ENCODE data around the gene ENTPD6.
"Not testable (repeated sequence)": the region's sequence is repeated elsewhere in the genome, so short reads cannot be mapped to it uniquely, and the experiment has no call there.

DNA sequence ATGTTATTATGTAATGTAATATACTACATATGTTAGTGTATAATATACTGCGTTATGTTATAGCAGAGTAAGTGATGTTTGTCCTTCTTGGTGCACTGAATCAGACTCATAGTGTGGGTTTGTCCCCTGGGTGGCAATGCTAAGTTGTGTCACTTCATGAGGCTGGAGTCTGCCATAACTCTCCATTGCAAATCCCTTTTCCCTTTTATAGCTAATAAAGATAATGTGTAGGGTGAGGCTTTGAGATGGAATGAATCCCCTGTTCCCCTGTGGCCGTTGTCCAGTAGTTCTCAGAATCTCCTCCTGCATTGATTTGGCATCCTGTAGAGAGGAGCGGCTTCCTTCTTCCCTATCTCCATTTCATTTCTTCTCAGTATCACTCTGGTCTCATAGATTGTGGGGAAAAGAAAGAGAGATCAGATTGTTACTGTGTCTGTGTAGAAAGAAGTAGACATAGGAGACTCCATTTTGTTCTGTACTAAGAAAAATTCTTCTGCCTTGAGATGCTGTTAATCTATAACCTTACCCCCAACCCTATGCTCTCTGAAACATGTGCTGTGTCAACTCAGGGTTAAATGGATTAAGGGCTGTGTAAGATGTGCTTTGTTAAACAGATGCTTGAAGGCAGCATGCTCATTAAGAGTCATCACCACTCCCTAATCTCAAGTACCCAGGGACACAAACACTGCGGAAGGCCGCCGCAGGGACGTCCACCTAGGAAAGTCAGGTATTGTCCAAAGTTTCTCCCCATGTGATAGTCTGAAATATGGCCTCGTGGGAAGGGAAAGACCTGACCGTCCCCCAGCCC is 45.5 kb downstream of the ENTPD6 start:
- TF ChIP-seq, protein P1, sequence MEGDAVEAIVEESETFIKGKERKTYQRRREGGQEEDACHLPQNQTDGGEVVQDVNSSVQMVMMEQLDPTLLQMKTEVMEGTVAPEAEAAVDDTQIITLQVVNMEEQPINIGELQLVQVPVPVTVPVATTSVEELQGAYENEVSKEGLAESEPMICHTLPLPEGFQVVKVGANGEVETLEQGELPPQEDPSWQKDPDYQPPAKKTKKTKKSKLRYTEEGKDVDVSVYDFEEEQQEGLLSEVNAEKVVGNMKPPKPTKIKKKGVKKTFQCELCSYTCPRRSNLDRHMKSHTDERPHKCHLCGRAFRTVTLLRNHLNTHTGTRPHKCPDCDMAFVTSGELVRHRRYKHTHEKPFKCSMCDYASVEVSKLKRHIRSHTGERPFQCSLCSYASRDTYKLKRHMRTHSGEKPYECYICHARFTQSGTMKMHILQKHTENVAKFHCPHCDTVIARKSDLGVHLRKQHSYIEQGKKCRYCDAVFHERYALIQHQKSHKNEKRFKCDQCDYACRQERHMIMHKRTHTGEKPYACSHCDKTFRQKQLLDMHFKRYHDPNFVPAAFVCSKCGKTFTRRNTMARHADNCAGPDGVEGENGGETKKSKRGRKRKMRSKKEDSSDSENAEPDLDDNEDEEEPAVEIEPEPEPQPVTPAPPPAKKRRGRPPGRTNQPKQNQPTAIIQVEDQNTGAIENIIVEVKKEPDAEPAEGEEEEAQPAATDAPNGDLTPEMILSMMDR (IDR thresholded peaks at IDR 0.05), result not testable (repeated sequence)
- not testable (repeated sequence) for TF ChIP-seq POLR2A (IDR thresholded peaks at IDR 0.05)

Data from right lobe of liver (tissue), 4 donors.